Epidermal melanocyte (primary cell): Measurements from ENCODE around the gene SLC2A10.

Experiments used
- DNase-seq: peaks from one replicate; pipeline ENCODE4 v3.0.0; 2011; ENCODE audit warnings: low spot score; ENCODE audit not compliant: insufficient read length

Gene SLC2A10

GRCh38 chr20:46702447-46703203, 6.8 kb upstream of the SLC2A10 start:
- DNase-seq = no peak

GRCh38 chr20:46703435-46703834, 6.0 kb upstream of the SLC2A10 start:
- DNase-seq = no peak

- no peak for DNase-seq
These were observed 4.6 kb upstream of the SLC2A10 start for GRCh38 chr20:46704714-46705377.

DNA sequence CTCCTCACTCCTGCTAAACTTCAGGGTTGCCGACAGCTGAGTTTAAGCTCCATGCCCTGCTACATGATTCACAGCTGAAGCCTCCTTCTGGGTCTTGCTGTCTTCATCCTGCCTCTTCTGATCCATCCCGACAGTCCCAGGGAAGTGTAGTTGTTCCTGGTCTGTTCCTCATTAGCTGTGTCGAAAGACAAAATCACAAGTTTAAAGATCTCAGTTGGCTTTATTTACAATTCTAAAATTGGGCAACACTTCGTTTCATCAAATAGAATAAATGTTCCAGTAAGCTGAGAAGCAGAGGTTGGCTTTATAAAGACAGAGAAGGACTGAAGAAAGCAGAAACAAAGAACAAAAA, 4.1 kb upstream of the SLC2A10 start:
- DNase-seq = peak; percentile 62

DNA sequence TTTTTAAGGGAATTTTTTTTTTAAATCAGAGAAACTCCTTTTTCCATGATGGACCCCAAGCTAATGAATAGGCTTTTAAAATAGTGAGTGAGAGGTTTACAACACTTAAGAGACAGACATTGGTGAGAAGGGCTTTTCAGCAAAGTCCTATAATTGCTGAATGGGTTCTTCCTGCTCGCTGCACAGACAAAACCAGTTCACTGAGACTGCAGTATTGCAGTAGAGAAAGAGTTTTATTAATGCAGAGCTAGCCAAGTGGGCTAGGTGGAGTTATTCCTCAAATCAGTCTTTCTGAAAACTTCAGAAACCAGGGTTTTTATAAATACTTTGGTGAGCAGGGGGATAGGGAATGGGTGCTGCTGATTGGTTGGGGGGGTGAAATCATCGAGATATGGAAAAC, 3.2 kb upstream of the SLC2A10 start:
- DNase-seq = no peak

GRCh38 chr20:46708172-46708860, 1.1 kb upstream of the SLC2A10 start:
- DNase-seq = no peak

GRCh38 chr20:46709055-46709458, 392 bp upstream of the SLC2A10 start:
- no peak for DNase-seq

DNA sequence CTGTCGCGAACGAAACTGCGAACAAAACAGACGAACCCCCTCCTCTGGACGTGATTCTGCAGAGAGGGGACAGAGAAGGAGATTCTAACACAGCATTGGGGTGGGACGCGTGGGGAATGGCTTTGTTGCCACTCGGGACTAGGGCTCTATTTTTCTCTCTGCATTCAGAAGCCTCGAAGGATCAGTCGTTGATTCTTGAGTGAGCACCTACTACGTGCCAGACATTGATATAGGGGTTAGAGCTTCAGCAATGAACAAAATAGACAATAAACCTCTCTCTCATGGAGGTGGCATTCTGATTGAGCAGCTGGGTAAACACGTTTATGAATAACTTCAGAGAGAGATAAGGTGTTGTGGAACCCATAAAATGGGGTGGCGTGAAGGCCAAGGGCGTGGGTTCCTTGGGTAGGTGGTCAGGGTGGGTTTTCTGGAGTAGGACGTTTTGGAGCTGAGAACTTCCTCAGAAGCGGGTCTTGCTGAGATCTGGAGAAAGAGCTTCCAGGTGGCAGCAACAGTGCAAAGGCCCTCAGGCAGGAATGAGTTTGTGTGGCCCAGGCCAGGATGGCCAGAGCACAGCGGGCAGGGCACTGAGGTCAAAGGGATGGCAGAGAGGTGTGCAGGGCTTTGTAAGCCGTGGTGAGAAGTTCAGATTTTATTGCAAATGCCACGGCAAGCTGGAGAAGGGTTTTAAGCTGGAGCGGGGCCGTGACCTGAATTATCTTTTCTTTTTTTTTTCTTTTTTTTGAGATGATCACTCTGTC, 884 bp downstream of the SLC2A10 start:
- DNase-seq = no peak

DNA sequence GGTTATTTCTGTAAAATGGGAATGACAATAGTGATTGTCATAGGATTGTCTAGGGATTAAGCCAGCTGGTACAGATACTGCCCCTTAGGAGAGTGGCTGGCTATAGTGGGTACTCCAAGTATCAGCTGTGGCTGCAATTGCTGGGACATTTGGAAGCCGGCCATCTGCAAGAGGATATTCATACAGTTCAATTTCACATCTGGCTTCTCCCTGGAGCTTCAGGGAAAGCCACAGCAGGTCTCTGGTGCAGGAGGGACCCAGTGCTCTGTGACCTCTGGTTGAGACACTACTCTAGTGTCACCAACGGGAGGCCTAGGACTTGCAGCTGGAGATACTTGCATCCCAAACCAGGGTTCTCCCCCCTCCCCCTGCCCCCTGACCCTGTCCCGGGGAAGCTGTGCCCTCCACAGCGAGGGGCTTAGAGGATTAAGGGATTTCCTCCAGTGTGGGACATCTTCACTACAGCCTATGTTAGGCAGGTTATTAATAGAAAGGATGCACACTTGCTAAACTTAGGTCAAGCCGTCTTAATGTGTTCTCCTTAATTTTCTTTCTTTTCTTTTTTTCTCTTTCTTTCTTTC, 2.7 kb downstream of the SLC2A10 start:
- no peak for DNase-seq

GRCh38 chr20:46713957-46714834, 4.7 kb downstream of the SLC2A10 start:
- no peak for DNase-seq

DNA sequence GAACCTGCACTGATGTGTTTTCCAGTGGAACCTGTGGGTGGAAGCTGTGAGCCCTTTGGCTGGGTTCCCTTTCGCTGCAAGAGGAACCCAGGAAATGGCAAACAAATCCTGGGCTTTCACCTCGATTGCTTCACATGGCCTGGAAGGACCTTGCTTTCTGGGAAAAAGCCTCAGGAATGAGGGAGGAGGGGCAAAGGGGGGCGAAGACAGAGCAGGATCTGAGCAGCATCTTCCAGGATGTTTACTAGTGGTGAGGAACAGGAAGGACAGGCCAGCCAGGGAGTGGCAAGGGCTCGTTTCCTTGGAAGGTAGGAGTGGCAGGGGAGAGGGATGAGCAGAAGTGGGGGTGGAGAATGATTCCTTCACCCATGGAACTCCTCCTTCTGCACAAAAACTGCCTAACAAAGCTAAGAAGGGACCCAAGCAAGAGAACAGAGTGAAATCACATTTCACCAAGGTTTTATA, 5.9 kb downstream of the SLC2A10 start:
- peak; percentile 38 for DNase-seq

DNA sequence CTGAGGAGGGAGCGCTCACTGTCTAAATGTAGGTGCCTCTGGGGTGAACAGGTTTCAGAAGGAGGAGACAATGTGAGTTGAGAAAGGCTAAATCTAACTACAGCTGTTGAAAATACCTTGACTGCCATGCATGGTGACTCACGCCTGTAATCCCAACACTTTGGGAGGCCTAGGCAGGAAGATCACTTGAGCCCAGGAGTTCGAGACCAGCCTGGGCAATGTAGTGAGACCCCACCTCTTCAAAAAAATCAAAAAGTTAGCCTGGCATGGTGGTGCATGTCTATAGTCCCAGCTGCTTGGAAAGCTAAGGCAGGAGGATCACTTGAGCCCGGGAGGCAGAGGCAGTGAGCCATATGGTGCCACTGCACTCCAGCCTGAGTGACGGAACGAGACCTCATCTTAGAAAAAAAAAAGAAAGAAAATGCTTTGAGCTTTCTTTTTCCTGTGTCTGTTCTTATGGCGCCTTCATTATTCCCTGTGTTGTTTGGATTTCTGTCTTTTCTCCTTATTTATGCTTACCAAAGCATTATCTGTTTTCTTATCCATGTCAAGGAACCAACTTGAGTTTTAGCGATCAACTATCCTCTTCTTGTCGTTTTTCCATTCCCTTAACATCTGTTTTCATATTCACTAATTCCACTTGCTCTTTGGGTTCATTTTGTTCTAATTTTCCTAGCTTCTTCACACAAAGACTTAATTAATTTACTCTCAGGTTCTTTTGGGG, 8.5 kb downstream of the SLC2A10 start:
- no peak for DNase-seq

GRCh38 chr20:46720019-46720418, 10.6 kb downstream of the SLC2A10 start:
- DNase-seq = no peak

DNA sequence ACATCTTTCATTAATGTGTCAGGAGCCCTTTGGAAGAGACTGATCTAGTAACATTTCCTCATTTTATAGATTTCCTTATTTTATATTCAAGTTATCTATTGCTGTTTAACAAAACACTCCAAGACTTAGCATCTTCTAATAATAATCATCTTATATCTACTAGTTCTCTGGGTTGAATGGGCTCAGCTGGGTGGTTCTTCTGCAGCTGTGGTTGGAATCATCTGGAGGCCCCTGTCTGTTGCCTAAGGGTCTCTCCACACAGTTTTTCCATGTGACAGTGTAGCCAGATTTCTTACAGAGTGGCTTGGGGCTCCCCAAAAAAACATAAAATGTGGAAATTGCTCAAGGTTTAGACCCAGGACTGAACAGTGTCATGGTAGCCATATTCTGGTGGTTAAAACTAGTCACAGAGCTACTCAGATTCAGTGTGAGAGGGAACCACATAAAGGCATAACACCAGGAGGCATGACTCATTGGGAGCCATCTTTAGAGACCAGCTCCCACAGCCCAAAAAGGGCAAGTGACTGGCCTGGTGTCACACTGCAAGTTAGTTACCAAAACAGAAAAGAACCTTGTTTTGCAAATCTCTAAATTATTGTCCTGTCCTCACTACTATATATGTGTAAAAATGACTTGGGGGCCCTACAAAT, 11.5 kb downstream of the SLC2A10 start:
- no peak for DNase-seq

GRCh38 chr20:46721476-46721875, 12.0 kb downstream of the SLC2A10 start:
- no peak for DNase-seq

GRCh38 chr20:46722450-46722849, 13.0 kb downstream of the SLC2A10 start:
- DNase-seq = no peak

DNA sequence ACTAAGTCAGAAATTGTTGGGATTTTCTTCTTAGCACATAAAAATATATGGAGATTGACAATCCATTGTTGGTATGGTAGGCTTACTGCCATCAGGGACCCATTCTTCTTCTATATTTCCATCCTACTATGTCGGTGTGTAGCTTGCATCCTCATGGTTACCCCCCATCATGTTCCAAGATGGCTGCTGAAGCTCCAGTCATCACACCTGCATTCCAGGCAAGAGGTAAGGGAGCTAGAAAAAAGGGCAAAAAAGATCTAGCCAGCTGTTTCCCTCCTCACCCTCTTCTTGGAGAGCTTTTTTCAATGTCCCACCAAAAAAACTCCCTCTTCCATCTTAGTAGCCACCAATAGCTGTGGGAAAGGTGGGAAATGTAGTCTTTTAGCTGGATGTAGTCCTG, 13.6 kb downstream of the SLC2A10 start:
- DNase-seq = no peak

- DNase-seq = no peak
These were observed 15.0 kb downstream of the SLC2A10 start for GRCh38 chr20:46724343-46724959.
